ENCODE data around the gene KHDC1. TPM values are rescaled to one million over a fixed set of nuclear protein-coding genes. Genes with fewer than 3 reads are reported as not detected.

Gene KHDC1
- total RNA-seq, 1 experiment from 2014 or later: 9.6 TPM

DNA sequence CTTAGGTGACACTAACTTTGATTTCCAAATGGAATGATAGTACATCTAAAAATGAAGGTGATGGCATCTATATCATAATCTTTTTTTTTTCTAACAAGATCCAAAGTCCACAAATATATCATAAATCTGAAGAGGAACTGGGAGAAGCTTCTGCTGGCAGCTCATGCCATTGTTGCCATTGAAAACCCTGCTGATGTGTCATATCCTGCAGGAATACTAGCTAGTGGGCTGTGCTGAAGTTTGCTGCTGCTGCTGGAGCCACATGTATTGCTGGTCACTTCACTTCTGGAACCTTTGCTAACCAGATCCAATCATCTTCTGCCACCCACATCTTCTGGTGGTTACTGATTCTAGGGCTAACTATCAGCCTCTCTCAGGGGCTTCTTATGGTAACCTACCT, 27.4 kb upstream of the KHDC1 start:
- Histone ChIP-seq H3K27me3 (ENCODE audit: control insufficient read depth, insufficient read depth, low read length) (no peaks in the 10 kb centered on the region), H3K9me3 (ENCODE audit: control insufficient read depth, insufficient read depth, low read depth, low read length) (no peaks in the 10 kb centered on the region), H3K36me3 (ENCODE audit: control insufficient read depth, insufficient read depth, low read length) (no peaks in the 10 kb centered on the region), H3K4me1 (ENCODE audit: control insufficient read depth, insufficient read depth, low read length) (no peaks in the 10 kb centered on the region), H3K4me3 (ENCODE audit: low read depth in 2 of 2, low read length in 2 of 2) (no peak overlapping the region), H3K27ac (ENCODE audit: low read length) (no peak overlapping the region)
- ChIA-PET POLR2A (interaction anchor here (0.8 kb wide), 1 partner anchor 19 kb away, joined by 5 read pairs; no protein-coding TSS in a partner anchor), CTCF (interaction anchor here (0.5 kb wide), 1 partner anchor 155 kb away, joined by 6 read pairs; no protein-coding TSS in a partner anchor)
- in situ Hi-C loops (cut with HindIII; ENCODE audit: low pct_unique_long_range_greater_than_20kb, low sequenced_read_pairs): no loop called here
- no peak for DNase-seq (ENCODE audit: low read depth, low spot score)
- BruUV-seq (replicated peaks): no TSS peak
- TF ChIP-seq SIN3A (IDR thresholded peaks at IDR 0.05; ENCODE audit: borderline replicate concordance, insufficient read depth, low read depth, low read length): no peak
- no peak for TF ChIP-seq POLR2AphosphoS5 (IDR thresholded peaks at IDR 0.05; ENCODE audit: low read depth, low read length)
- TF ChIP-seq, protein P1, sequence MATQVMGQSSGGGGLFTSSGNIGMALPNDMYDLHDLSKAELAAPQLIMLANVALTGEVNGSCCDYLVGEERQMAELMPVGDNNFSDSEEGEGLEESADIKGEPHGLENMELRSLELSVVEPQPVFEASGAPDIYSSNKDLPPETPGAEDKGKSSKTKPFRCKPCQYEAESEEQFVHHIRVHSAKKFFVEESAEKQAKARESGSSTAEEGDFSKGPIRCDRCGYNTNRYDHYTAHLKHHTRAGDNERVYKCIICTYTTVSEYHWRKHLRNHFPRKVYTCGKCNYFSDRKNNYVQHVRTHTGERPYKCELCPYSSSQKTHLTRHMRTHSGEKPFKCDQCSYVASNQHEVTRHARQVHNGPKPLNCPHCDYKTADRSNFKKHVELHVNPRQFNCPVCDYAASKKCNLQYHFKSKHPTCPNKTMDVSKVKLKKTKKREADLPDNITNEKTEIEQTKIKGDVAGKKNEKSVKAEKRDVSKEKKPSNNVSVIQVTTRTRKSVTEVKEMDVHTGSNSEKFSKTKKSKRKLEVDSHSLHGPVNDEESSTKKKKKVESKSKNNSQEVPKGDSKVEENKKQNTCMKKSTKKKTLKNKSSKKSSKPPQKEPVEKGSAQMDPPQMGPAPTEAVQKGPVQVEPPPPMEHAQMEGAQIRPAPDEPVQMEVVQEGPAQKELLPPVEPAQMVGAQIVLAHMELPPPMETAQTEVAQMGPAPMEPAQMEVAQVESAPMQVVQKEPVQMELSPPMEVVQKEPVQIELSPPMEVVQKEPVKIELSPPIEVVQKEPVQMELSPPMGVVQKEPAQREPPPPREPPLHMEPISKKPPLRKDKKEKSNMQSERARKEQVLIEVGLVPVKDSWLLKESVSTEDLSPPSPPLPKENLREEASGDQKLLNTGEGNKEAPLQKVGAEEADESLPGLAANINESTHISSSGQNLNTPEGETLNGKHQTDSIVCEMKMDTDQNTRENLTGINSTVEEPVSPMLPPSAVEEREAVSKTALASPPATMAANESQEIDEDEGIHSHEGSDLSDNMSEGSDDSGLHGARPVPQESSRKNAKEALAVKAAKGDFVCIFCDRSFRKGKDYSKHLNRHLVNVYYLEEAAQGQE (IDR thresholded peaks at IDR 0.05; ENCODE audit: insufficient read depth in 1 of 2, low read depth in 2 of 2, low read length in 1 of 2): no peak
- TF ChIP-seq, protein P2, sequence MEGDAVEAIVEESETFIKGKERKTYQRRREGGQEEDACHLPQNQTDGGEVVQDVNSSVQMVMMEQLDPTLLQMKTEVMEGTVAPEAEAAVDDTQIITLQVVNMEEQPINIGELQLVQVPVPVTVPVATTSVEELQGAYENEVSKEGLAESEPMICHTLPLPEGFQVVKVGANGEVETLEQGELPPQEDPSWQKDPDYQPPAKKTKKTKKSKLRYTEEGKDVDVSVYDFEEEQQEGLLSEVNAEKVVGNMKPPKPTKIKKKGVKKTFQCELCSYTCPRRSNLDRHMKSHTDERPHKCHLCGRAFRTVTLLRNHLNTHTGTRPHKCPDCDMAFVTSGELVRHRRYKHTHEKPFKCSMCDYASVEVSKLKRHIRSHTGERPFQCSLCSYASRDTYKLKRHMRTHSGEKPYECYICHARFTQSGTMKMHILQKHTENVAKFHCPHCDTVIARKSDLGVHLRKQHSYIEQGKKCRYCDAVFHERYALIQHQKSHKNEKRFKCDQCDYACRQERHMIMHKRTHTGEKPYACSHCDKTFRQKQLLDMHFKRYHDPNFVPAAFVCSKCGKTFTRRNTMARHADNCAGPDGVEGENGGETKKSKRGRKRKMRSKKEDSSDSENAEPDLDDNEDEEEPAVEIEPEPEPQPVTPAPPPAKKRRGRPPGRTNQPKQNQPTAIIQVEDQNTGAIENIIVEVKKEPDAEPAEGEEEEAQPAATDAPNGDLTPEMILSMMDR (IDR thresholded peaks at IDR 0.05): no peak
- no peak for TF ChIP-seq TCF7L2 (IDR thresholded peaks at IDR 0.05; ENCODE audit: low read depth, low read length)
- ATAC-seq: peak; percentile 52; the same call in 1 of the 2 replicates
- intact Hi-C loops (cut with micrococcal nuclease; ENCODE audit: unreplicated experiment): no loop called here

DNA sequence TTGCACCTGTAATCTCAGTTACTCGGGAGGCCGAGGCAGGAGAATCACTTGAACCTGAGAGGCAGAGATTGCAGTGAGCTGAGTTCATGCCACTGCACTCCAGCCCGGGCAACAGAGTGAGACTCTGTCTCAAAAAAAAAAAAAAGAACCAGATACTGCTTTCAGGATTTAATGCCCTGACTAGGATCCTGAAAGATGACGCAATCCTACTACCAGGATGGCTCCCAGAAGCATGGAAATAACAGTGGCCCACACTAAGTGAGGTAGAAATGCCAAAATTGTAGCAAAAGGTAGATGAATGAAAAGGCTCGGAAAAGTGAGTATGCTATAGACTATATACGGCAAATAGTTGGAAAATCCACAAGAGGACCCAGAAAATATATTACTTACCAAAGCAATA, 23.8 kb upstream of the KHDC1 start:
- no peaks in the 10 kb centered on the region for H3K4me1 ChIP-seq (ENCODE audit: control insufficient read depth, insufficient read depth, low read length)
- no TSS peak for BruUV-seq (replicated peaks)
- H3K27me3 ChIP-seq (ENCODE audit: control insufficient read depth, insufficient read depth, low read length): no peaks in the 10 kb centered on the region
- ATAC-seq (no peak), DNase-seq (ENCODE audit: low read depth, low spot score) (no peak)
- no peak overlapping the region for H3K27ac ChIP-seq (ENCODE audit: low read length)
- no peak overlapping the region for H3K4me3 ChIP-seq (ENCODE audit: low read depth in 2 of 2, low read length in 2 of 2)
- H3K36me3 ChIP-seq (ENCODE audit: control insufficient read depth, insufficient read depth, low read length): no peaks in the 10 kb centered on the region
- POLR2A ChIA-PET: no interaction called here
- CTCF ChIA-PET: interaction anchor here (0.7 to 1.4 kb wide), 2 partner anchors 20 to 73 kb away, joined by 4 to 7 read pairs; no protein-coding TSS in a partner anchor
- TF ChIP-seq, protein P2 (IDR thresholded peaks at IDR 0.05): no peak
- TF ChIP-seq, protein P1 (IDR thresholded peaks at IDR 0.05; ENCODE audit: insufficient read depth in 1 of 2, low read depth in 2 of 2, low read length in 1 of 2): no peak
- TF ChIP-seq SIN3A (IDR thresholded peaks at IDR 0.05; ENCODE audit: borderline replicate concordance, insufficient read depth, low read depth, low read length) (no peak), TCF7L2 (IDR thresholded peaks at IDR 0.05; ENCODE audit: low read depth, low read length) (no peak), POLR2AphosphoS5 (IDR thresholded peaks at IDR 0.05; ENCODE audit: low read depth, low read length) (no peak)
- intact Hi-C loops (cut with micrococcal nuclease; ENCODE audit: unreplicated experiment): loop anchor here (2.0 kb wide), 1 partner anchor 102 kb away; no protein-coding TSS in a partner anchor
- in situ Hi-C loops (cut with HindIII; ENCODE audit: low pct_unique_long_range_greater_than_20kb, low sequenced_read_pairs): no loop called here
- H3K9me3 ChIP-seq (ENCODE audit: control insufficient read depth, insufficient read depth, low read depth, low read length): no peaks in the 10 kb centered on the region

All from Panc1 (cell line).